ENCODE data around the gene ZNHIT2. TPM values are rescaled to one million over a fixed set of nuclear protein-coding genes. Genes with fewer than 3 reads are reported as not detected.

ZNHIT2 gene
- total and polyA plus RNA-seq, 2 experiments from 2014 or later: 17.7 to 18.1 TPM

DNA sequence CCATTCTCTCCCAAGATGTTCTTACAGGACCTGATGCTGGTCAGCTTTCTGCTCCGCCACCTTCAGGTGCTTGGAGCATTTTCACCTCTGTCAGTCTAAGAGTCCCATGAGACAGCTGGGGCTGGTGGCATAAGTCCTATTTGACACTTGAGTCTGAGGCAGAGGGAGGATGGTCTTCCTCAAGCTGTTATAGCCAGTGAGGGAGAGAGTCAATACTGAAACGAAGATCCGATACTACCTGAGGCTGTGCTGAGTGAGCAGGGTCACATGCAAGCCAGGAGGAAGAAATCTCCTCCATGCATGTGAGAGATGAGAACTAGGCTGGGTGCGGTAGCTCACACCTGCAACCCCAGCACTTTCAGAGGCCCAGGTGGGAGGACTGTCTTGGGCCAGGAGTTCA, 27.9 kb downstream of the ZNHIT2 start (continued):
- TF ChIP-seq, protein P1, sequence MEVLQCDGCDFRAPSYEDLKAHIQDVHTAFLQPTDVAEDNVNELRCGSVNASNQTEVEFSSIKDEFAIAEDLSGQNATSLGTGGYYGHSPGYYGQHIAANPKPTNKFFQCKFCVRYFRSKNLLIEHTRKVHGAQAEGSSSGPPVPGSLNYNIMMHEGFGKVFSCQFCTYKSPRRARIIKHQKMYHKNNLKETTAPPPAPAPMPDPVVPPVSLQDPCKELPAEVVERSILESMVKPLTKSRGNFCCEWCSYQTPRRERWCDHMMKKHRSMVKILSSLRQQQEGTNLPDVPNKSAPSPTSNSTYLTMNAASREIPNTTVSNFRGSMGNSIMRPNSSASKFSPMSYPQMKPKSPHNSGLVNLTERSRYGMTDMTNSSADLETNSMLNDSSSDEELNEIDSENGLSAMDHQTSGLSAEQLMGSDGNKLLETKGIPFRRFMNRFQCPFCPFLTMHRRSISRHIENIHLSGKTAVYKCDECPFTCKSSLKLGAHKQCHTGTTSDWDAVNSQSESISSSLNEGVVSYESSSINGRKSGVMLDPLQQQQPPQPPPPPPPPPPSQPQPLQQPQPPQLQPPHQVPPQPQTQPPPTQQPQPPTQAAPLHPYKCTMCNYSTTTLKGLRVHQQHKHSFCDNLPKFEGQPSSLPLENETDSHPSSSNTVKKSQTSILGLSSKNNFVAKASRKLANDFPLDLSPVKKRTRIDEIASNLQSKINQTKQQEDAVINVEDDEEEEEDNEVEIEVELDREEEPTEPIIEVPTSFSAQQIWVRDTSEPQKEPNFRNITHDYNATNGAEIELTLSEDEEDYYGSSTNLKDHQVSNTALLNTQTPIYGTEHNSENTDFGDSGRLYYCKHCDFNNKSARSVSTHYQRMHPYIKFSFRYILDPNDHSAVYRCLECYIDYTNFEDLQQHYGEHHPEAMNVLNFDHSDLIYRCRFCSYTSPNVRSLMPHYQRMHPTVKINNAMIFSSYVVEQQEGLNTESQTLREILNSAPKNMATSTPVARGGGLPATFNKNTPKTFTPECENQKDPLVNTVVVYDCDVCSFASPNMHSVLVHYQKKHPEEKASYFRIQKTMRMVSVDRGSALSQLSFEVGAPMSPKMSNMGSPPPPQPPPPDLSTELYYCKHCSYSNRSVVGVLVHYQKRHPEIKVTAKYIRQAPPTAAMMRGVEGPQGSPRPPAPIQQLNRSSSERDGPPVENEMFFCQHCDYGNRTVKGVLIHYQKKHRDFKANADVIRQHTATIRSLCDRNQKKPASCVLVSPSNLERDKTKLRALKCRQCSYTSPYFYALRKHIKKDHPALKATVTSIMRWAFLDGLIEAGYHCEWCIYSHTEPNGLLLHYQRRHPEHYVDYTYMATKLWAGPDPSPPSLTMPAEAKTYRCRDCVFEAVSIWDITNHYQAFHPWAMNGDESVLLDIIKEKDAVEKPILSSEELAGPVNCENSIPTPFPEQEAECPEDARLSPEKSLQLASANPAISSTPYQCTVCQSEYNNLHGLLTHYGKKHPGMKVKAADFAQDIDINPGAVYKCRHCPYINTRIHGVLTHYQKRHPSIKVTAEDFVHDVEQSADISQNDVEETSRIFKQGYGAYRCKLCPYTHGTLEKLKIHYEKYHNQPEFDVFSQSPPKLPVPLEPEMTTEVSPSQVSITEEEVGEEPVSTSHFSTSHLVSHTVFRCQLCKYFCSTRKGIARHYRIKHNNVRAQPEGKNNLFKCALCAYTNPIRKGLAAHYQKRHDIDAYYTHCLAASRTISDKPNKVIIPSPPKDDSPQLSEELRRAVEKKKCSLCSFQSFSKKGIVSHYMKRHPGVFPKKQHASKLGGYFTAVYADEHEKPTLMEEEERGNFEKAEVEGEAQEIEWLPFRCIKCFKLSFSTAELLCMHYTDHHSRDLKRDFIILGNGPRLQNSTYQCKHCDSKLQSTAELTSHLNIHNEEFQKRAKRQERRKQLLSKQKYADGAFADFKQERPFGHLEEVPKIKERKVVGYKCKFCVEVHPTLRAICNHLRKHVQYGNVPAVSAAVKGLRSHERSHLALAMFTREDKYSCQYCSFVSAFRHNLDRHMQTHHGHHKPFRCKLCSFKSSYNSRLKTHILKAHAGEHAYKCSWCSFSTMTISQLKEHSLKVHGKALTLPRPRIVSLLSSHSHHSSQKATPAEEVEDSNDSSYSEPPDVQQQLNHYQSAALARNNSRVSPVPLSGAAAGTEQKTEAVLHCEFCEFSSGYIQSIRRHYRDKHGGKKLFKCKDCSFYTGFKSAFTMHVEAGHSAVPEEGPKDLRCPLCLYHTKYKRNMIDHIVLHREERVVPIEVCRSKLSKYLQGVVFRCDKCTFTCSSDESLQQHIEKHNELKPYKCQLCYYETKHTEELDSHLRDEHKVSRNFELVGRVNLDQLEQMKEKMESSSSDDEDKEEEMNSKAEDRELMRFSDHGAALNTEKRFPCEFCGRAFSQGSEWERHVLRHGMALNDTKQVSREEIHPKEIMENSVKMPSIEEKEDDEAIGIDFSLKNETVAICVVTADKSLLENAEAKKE (CRISPR knock-in tag; IDR thresholded peaks at IDR 0.05): no peak
- no peak for TF ChIP-seq ZNF114 (CRISPR knock-in tag; IDR thresholded peaks at IDR 0.05)
- TF ChIP-seq ZNF331 (CRISPR knock-in tag; IDR thresholded peaks at IDR 0.05; ENCODE audit: low read depth): no peak
- TF ChIP-seq NANOG (IDR thresholded peaks at IDR 0.05; ENCODE audit: borderline replicate concordance): no peak

DNA sequence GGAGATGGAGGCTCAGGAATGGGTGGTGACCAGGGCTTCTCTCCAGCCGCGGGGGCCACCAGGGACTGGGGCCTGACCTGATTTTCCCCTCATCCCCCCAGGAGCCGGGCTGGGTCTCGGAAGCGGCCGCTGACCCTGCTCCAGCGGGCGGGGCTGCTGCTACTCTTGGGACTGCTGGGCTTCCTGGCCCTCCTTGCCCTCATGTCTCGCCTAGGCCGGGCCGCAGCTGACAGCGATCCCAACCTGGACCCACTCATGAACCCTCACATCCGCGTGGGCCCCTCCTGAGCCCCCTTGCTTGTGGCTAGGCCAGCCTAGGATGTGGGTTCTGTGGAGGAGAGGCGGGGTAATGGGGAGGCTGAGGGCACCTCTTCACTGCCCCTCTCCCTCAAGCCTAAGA, 29.7 kb downstream of the ZNHIT2 start:
- Histone ChIP-seq H3K4me2 (no peak overlapping the region), H4K20me1 (replicated peaks; ENCODE audit: insufficient read depth) (peaks cover 6% of the 10 kb centered on the region; the same call in 1 of the 2 replicates), H3F3A (replicated peaks; ENCODE audit: low read depth) (0 out of 2 replicates have a peak, but pooled peaks cover 1% of the 10 kb centered on the region), H3K27ac (ENCODE audit: low read depth) (no peak overlapping the region), H3K36me3 (ENCODE audit: insufficient read depth) (no peaks in the 10 kb centered on the region), H3K4me1 (ENCODE audit: insufficient read depth) (peaks cover 3% of the 10 kb centered on the region; the same call in 1 of the 2 replicates), H3K27me3 (ENCODE audit: insufficient read depth) (no peaks in the 10 kb centered on the region), H2AFZ (no peak overlapping the region), H3K4me3 (no peak overlapping the region), H3K79me2 (replicated peaks; ENCODE audit: insufficient read depth) (peaks cover 16% of the 10 kb centered on the region), H3K9me2 (ENCODE audit: insufficient read depth) (no peaks in the 10 kb centered on the region)
- Mint-ChIP-seq H3K27me3 (ENCODE audit: insufficient read depth, low read depth, poor library complexity) (peaks cover 8% of the 10 kb centered on the region), H3K4me1 (peaks cover 10% of the 10 kb centered on the region), H3K4me3 (no peak overlapping the region), H3K36me3 (ENCODE audit: low read depth) (peaks cover 8% of the 10 kb centered on the region), H3K27ac (no peak overlapping the region), H3K9me3 (no peaks in the 10 kb centered on the region)
- no peak for ATAC-seq
- no peak for DNase-seq (ENCODE audit: low spot score)
- TF ChIP-seq JUNB (IDR thresholded peaks at IDR 0.05; ENCODE audit: unreplicated experiment) (no peak), STAT1 (IDR thresholded peaks at IDR 0.05; ENCODE audit: unreplicated experiment) (no peak), POLR2AphosphoS5 (IDR thresholded peaks at IDR 0.05; ENCODE audit: low read depth) (no peak)
- TF ChIP-seq, protein P2, sequence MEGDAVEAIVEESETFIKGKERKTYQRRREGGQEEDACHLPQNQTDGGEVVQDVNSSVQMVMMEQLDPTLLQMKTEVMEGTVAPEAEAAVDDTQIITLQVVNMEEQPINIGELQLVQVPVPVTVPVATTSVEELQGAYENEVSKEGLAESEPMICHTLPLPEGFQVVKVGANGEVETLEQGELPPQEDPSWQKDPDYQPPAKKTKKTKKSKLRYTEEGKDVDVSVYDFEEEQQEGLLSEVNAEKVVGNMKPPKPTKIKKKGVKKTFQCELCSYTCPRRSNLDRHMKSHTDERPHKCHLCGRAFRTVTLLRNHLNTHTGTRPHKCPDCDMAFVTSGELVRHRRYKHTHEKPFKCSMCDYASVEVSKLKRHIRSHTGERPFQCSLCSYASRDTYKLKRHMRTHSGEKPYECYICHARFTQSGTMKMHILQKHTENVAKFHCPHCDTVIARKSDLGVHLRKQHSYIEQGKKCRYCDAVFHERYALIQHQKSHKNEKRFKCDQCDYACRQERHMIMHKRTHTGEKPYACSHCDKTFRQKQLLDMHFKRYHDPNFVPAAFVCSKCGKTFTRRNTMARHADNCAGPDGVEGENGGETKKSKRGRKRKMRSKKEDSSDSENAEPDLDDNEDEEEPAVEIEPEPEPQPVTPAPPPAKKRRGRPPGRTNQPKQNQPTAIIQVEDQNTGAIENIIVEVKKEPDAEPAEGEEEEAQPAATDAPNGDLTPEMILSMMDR (conservative IDR thresholded peaks at IDR 0.05; ENCODE audit: low read depth in 2 of 2): no peak
- TF ChIP-seq, protein P3, sequence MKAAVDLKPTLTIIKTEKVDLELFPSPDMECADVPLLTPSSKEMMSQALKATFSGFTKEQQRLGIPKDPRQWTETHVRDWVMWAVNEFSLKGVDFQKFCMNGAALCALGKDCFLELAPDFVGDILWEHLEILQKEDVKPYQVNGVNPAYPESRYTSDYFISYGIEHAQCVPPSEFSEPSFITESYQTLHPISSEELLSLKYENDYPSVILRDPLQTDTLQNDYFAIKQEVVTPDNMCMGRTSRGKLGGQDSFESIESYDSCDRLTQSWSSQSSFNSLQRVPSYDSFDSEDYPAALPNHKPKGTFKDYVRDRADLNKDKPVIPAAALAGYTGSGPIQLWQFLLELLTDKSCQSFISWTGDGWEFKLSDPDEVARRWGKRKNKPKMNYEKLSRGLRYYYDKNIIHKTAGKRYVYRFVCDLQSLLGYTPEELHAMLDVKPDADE (IDR thresholded peaks at IDR 0.05): no peak

Data from GM23338 (cell line).